ENCODE results near the gene PTPRCAP.

- no peak for TF ChIP-seq CTCF (IDR thresholded peaks at IDR 0.05)
- no peak for TF ChIP-seq POLR2A (IDR thresholded peaks at IDR 0.05)
Observed at GRCh38 chr11:67466367-67466766, 28.9 kb upstream of the PTPRCAP start.
